Activated T-cell treated with anti-CD3 and anti-CD28 coated beads for 24 hours (primary cell): ENCODE data around the gene FICD.
"Not testable (repeated sequence)": the region's sequence is repeated elsewhere in the genome, so short reads cannot be mapped to it uniquely, and the experiment has no call there.

Experiments
- DNase-seq: peaks from one replicate; pipeline ENCODE4 v3.0.0-alpha.2; 2020; ENCODE audit warnings: low read depth

FICD gene

DNA sequence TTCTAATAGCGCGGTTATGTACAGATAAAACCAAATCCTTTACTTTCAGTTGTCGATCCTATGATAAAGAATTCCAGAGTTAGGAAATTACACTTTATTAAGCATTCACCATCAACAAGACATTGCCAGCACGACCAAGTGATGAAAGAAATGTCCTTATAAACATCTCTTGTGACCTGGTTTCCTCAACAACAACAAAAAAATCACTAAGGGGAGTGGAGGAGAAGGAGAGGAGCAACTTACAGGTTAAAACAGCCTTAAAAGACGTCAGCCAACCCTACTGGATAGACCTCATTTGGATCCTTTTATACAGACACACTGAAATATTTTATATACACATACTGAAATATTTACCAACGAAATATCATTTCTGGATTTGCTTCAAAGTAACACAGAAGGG, 23.1 kb downstream of the FICD start:
- DNase-seq: no peak

DNA sequence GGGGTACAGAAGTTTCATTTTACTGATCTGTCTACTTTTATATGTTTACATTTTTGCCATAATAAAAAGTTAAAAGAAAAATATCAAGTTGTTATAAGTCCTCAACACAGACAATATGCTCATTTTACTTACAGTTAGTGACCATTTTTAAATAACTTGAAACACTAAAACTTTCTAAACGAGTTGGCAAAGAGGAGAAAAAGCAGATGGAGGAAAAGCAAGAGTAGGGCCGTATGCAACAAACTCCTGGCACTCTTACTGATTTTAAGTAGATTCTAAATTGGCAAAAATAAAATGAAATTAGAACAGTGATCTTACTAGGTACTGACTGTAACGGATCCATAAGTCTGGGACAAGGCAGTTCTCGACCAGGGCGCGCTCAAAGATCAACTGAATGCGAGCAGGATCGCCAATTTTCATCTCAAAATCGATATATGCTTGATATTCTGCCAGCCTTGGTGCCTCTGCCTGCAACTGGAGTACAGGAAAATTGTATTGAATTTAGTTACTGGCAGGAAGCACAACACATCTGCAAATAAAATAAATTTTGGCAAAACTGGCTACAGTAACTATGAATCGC, 23.6 kb downstream of the FICD start:
- DNase-seq: no peak

DNA sequence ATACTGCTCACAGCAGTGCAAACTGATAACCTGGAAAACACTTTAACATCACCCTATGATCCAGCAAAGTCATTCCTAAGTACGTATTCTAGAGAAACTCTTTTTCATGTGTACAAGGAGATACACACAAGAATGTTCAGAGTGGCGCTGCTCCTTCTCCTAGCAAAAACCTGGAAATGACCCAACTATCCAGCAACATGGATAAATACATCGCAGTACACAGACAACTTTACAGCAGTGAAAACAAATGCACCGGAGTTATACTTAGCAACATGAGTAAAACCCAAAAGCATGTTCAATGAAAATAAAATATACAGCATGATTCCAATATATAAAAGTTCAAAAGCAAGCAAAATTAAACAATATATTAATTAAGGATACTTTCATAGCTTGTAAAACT, 27.2 kb downstream of the FICD start:
- no peak for DNase-seq

DNA sequence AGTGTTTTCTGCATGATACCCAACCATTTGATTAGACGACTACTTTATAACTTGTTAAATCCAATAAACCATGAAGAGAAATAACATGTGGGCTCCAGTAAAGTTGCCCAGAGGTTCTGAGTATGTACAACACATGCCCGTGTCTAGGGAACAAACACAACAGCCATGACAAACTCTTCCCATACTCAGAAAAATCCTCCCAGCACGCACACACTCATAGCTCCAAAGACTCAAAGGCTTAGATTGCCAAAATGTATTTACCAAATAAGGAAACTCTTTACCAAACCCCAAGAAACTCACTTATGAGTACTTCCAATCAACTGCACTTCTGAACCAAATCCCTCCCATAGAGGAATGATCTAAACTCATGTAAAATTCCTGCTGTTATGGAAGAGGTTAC, 28.6 kb downstream of the FICD start:
- DNase-seq: no peak

DNA sequence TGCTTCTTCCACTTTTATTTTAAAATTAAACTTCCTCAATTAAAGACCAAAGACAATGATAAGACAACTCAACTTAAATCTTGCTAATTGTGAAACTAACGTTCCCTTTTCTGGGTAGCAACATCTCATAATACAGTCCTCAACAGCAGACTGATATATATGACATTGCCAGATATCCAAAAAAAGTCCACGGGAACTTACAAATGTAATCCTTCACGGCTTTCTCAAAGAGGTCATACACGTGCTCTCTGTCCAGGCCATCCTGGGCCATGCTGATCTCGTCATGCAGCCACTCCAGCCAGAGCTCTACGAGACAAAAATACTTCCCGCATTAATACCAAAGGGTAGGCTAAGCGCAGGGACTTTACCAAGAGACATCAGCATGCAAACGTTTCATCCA, 32.6 kb downstream of the FICD start:
- DNase-seq: no peak

DNA sequence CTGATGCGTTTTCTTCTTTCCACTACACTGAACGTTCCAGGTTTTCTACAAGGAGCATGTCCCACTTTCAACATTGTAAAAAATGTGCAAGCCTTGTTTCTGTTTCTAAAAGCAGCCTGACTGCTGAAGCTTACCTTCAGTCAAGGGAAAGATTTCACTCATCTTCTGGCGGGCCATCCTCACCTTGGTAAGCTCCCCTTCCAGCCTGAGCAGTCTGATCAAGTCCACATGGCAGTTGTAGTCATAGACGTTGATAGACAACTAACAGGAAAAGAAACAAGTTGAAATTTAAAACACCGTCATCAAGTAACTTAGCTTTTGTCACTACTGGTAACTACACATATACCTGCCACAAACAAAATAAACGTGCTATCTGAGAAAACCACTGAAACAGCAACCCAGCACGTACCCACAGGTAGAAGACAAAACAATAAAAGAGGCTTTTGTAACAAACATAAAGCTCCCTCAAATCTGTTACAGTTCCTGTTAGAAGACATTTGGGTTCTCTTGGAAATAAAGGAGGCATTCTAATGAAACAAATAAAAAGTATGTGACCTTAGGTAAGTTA, 34.0 kb downstream of the FICD start:
- no peak for DNase-seq

DNA sequence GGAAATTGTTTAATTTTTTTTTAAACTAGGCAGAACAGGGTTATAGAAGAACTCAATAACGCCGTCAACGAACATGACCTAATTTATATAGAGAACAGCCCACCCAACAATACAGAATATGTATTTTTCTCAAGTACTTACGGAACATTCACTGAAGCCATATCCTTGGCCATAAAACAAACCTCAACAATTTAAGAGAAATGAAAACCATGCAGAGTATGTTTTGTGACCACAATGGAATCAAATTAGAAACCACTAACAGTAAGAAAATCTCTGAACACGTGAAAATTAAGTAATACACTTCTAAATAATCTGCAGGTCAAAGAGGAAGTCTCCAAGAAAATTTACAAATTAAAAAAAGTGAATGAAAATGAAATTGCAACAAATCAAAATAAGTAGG, 36.5 kb downstream of the FICD start:
- DNase-seq: no peak

DNA sequence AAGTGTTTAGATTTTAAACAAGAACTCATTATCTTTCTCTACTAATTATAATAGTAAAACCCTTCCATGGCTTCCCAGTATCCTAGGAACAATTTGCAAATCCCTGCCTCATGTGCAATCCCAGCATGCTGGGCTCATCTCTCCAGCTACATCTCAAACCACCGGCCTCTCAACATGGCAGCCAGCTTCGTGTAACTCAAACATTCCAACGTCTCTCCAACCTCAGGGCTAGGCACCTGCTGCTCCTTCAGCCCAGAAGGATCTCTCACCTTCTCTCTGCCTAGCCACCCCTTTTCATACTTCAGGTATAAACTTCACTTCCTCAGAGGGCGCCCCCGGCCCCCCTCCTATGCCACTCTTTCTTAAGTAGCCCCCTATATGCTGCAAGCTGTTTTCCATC, 38.7 kb downstream of the FICD start:
- DNase-seq: no peak

DNA sequence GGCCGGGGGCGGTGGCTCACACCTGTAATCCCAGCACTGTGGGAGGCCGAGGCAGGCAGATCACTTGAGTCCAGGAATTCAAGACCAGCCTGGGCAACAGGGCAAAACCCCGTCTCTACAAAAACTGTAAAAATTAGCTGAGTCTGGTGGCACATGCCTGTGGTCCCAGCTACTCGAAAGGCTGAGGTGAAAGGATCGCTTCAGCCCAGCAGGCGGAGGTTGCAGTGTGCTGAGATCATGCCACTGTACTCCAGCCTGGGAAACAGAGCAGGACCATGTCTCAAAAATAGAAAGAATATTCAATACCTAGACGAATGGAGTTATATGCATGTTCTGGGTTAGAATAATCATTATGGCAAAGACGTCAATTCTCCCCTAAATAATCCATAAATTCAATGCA, 40.3 kb downstream of the FICD start:
- DNase-seq: not testable (repeated sequence)

DNA sequence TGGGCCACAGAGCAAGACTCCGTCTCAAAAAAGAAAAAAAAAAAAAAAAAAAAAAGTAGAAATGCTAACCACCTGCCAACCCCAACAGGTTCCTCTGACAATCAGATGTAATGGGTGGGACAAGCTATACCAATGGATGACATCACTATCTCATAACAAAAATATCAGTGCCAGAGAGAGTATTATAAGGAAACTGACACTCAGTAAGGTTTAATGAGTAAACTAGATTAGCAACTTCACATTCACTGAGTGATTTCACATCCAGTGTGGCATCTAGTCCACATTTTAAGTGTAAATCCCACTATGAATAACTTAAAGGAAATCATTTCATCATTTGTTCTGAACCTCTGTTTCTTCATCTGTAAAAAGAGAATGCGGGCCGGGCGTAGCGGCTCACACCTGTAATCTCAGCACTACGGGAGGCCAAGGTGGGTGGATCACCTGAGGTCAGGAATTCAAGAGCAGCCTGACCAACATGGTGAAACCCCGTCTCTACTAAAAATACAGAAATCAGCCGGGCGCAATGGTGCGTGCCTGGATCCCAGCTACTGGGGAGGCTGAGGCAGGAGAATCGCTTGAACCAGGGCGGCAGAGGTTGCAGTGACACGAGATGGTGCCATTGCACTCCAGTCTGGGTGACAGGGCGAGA, 44.1 kb downstream of the FICD start:
- DNase-seq: no peak

DNA sequence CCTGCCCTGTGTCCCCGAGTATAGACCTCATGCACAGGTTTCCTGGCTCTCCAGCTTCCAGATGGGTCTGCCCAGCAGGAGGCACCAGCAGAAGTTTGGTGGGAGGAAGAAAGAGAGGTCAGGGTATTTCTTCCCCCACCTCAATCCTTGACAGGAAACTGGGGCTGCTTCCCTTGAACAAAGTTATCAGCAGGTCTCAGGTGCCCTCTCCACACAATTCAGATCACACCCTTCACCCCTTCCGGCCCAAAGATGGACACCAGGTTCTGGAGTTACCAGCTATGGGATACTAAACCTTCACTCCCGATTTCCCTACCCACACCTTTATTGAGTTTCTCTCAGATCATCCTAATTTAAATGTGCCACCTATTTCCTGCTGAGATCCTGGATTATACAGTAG, 44.7 kb downstream of the FICD start:
- DNase-seq: no peak

DNA sequence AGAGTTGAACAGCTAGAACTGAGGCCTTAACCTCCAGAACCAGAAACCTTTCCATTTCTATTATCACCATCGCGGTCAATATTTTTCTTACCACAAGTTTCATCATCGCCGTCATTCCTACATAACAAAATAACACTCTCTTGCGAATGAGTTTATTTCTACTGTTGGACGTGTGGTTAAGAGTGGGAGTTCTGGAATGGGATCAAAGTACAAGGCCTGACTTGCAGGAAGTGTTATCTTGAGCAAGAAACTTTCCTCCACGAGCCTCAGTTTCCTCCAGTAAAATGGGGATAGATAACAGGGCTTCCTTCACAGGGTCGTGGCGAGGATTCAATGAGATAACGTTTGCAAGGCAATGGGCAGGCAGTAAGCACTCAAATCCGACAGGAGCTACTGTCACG, 45.2 kb downstream of the FICD start:
- DNase-seq: no peak

DNA sequence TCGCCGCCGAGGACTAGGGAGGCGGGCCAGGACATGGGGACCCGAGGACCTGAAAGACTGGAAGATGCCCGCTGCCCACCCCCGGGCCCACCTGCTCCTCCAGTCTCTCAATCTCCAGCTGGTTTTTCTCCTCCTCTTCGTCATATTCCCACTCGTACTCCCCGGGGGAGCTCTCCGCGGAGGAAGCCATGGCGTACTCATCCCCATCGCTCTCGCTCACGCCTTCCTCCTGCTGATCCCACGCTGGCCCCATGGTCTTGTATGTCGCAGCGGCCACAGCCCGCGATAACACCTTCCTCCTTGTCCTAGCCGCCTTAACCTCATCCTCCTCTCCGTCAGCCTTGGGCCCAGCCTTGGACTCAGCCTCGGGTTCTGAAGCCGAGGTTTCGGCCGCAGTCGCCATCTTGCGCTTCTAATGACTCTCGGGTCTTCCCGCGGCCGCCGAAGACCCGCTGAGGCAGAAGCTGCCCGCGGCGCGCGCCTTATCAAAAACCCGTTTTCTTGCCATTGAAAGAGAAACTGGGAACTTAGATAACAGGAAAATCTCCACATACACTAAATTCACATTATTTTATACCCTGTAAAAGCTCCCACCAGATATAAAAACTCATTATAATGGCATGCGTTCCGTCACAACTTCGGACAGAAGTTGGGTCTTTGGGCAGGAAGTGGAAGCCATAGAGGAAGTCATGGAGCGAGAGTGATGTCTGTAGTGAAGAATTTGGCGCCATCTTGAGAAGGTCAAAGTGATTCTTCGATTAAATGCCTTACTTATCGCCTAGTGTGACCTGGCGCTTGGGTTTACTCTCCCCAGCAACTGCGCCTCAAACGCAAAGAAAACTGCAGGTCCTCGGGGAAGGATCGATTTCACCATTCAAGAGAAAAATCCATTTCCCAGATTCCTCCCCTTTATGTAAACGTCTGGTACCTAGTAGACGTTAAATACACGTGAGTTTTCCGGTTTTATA, 46.0 kb downstream of the FICD start, which contains the start of gene SART3:
TSS of gene SART3 (minus strand) at position 422 of the 968 bp plus-strand sequence. CDS start at position 403, 19 bp downstream.
- peak; percentile 72 for DNase-seq

DNA sequence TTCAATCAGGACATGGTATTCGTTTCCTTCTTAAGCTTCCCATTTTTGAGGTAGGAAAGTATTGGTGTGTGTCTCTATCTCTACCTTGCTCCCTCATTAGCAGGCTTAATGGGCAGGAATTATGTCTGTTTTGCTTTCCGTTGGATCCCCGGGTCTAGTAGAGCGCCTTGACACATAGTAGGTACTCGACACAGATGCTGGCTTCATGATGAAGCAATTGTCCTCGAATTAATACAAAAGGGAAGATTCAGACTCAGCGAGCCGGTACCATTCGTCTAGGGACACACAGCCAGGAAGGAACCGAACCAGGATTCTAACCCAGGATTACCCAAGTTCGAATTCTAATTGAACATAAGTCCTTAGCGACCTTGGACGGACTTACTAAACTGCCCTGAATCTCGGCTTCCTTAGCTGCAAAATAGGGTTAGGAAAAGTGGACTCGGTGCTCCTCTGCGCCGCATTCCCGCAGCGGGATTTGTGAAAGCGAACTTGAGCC, 46.8 kb downstream of the FICD start:
- DNase-seq: no peak

DNA sequence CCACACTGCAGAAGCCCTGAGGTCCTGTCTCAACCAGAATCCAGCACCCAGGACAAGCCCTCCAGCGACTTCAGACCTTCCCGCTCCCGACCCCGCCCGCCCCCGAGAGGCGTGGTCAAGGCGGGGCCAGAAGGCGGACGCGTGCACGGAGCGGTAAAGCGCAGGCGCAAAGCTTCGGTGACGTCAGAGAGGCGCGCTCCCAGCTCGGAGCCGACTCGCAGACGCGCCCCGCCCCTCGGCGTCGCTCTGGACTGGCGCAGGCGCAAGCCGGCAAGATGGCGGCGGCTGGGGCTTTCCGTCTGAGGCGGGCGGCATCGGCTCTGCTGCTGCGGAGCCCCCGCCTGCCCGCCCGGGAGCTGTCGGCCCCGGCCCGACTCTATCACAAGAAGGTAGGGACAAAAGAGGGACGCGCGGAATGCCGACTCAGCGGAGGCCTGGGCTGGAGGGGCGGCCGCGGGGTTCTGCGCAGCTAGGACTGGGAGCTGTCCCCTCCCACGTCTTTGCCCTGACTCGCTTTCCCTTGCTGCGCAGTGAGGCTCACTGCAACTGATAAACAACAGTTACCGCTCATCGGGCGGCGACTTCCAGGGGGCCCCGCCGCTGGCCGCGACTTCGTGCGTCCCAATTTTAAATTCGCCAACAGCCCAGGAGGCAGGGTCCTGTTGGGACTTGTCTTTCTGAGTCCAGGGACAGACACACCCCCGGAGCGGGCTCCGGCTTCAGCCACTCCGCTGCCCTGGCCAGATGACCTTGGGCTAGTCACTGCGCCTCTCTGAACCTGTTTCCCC, 47.5 kb downstream of the FICD start, which contains the start of gene ISCU:
TSS of gene ISCU (plus strand) at position 249 of the 788 bp plus-strand sequence. CDS start at position 276, 27 bp downstream.
- peak; percentile 99 for DNase-seq

DNA sequence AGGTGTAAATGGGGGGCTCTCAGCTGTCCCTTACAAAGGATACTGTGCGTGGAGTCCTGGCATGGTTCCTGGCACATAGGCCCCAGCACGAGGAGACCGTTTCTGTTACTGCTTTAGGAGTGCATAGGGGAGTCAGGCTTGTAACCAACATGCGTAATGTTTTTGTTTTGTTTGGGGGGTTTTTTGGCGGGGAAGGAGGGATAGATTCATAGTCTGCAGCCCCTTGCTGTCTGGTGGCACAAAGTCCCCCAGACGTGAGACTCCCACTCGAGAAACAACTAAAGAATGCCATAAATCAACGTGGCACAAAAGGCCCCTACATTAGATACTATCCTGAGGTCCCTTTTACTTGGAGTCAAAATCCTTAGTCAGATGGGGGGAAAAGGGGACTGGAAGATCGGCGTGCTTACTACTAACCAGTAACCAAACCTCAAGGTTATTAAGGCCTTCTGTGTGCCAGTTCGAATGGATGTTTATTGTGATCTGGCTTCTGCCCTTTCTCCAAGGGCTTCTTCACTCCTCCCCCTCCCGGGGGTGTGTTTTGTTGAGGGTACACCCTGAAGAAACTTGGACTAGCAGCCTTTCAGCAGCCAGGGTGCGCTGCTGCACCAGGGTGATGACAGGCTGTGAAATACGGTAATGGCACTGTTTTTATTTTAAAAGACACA, 48.2 kb downstream of the FICD start:
- DNase-seq: peak; percentile 83

DNA sequence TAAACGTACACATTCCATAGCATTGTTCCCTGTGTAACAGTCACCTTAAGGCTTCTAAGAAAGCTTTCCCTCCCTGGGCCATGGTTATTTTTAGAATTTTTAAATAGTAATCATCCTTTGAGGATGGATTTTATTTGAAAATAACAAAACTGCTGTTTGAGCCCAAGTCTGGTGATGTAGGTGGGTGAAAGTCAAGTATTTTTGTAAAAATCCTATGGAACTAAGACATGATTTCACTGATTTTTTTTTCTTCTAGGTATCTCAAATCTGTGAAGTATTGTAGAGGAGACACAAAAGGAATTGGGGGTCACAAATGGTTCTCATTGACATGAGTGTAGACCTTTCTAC, 48.7 kb downstream of the FICD start:
- no peak for DNase-seq

DNA sequence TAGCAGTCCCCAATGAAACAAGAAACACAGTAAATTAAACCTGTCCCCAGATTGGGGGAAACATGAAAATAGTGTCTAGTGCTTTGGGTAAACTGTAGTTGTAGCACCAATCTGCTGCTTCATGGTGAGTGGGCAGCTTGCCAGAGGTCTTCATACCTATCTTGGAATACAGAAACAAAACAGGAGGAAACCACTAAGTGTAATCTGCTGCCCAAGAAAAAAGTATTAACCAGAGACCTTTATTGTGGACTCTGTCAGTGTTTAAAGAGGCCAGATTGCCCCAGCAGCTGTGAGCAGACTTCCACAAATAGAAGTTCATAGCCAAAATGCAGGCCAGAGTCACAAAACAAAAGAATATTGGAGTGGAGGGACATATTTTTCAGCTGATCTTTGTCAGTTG, 49.6 kb downstream of the FICD start:
- no peak for DNase-seq

DNA sequence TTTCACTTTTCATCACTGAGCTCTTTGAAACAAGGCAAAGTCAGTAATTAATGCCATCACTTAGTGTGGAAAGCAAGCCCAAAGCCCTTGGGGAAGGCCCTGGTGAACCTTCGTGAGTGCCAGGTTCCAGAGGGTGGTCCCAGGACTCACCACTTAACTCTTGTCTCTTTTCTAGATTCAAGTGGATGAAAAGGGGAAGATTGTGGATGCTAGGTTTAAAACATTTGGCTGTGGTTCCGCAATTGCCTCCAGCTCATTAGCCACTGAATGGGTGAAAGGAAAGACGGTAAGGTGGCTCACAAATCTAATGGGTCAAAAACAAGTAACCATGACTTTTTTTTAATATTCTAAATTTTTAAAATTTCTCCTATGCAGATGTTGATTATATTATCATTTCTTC, 50.1 kb downstream of the FICD start:
- no peak for DNase-seq

DNA sequence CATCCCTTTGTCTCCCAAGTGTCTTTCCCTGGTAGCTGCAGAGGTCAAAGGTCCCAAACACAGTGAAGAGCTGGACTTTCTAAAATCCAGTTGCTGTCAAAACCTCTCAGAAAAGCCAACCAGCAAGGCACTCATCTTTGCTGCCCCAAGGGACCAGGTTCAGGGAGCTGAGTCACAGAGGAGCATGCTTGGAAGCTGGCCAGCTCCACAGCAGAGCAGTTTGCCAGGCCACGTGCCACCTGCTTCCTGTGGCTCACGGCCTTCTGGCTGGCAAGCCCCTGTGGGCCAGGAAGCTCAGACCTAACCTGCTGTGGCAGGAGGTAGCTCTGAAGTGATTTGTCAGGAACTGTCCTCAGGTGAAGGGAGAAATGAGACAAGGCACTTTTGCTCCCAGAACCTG, 50.9 kb downstream of the FICD start:
- DNase-seq: peak; percentile 45

DNA sequence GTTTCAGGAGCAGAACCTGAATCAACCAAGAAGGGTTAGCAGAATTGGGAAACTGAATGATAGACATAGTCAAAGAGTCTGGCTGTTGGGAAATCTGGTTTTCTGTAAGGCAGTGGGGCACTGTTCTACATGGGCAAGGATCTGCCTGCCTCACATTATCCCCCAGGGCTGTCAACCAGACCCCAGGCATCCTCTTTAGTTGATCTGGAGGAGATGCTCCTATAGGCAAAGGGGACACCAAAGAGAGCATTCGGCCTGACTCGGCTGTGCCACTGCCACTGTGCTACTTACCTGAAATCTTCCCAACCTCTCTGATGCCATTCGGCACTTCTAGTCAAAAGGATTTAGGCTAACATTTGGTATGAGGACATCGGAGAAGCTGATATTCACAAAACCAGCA, 51.4 kb downstream of the FICD start:
- no peak for DNase-seq
